Thyroid gland (tissue), 4 donors: Measurements from ENCODE around the gene KCNMB4.

ENCODE experiments used
- CTCF ChIP-seq, 6 experiments: fragments of 200-600 bp in 3 of 6; fragments of 450-650 bp in 3 of 6; sonication (generic) in 3 of 6; IDR thresholded peaks; one replicate each; pipeline ENCODE4 v1.5.1; 2016 to 2019; ENCODE audit warnings: antibody characterized with exemption in 6 of 6, mild to moderate bottlenecking in 2 of 6, inconsistent platforms in 1 of 6, moderate library complexity in 1 of 6
- POLR2A ChIP-seq, 2 donors: fragments of 450-650 bp; IDR thresholded peaks; one replicate each; pipeline ENCODE4 v1.6.1; 2017; ENCODE audit warnings: antibody characterized with exemption in 2 of 2, mild to moderate bottlenecking in 2 of 2, moderate library complexity in 1 of 2

GRCh38 chr12:70402597-70402996 lies 36.5 kb downstream of the KCNMB4 start:
- no peak for TF ChIP-seq POLR2A (IDR thresholded peaks at IDR 0.05)
- no peak for TF ChIP-seq CTCF (IDR thresholded peaks at IDR 0.05)
